H1 (cell line): ENCODE measurements around the gene COA5. TPM values are rescaled to one million over a fixed set of nuclear protein-coding genes. Genes with fewer than 3 reads are reported as not detected.

Source experiments
- CTCF ChIA-PET: fragments of 300-600 bp; sonication (Branson Sonifier 250); formaldehyde crosslinking; loops from one replicate; lab custom pipeline; 2021; ENCODE audit not compliant: partially characterized antibody; lab: Charles Lee
- POLR2A ChIA-PET: fragments of 300-600 bp; sonication (Branson Sonifier 250); formaldehyde crosslinking; loops from one replicate; lab custom pipeline; 2021; ENCODE audit warnings: inconsistent platforms; ENCODE audit not compliant: partially characterized antibody; lab: Charles Lee
- DNase-seq, 2 experiments: peaks; one replicate each; pipeline versions ENCODE4 v3.0.0 to v3.0.0-alpha.2; 2010 to 2022; ENCODE audit warnings: low spot score in 2 of 2, low read depth in 1 of 2, mixed read lengths in 1 of 2
- FAIRE-seq: peaks from 2 replicates; lab custom pipeline; 2011; peaks lifted over from hg19 to GRCh38; lab: Jason Lieb, UNC
- H2AFZ ChIP-seq: 2 replicates; pipeline ENCODE4 v1.8.1; 2012; ENCODE audit warnings: low read length, inconsistent platforms
- H2AK5ac ChIP-seq: 2 replicates; pipeline ENCODE4 v1.6.1; 2013; ENCODE audit warnings: low read depth, low read length
- H2BK120ac ChIP-seq: replicated peaks from 2 replicates; pipeline ENCODE3; 2013; ENCODE audit warnings: low read depth, low read length, inconsistent platforms
- H2BK12ac ChIP-seq: 2 replicates; pipeline ENCODE4 v1.6.1; 2013; ENCODE audit warnings: low read depth, low read length
- H2BK15ac ChIP-seq: 2 replicates; pipeline ENCODE4 v1.6.1; 2013; ENCODE audit warnings: low read length
- H2BK20ac ChIP-seq: 2 replicates; pipeline ENCODE4 v1.6.1; 2013; ENCODE audit warnings: low read length
- H2BK5ac ChIP-seq: 2 replicates; pipeline ENCODE4 v1.6.1; 2013; ENCODE audit warnings: low read depth, low read length
- H3K14ac ChIP-seq: 2 replicates; pipeline ENCODE4 v1.6.1; 2013; ENCODE audit warnings: inconsistent platforms; ENCODE audit not compliant: insufficient read length
- H3K18ac ChIP-seq: 2 replicates; pipeline ENCODE4 v1.6.1; 2013; ENCODE audit warnings: low read length; ENCODE audit errors: extremely low read depth
- H3K23ac ChIP-seq: 2 replicates; pipeline ENCODE4 v1.6.1; 2013; ENCODE audit warnings: inconsistent platforms; ENCODE audit not compliant: insufficient read length
- H3K23me2 ChIP-seq: 2 replicates; pipeline ENCODE4 v1.6.1; 2013; ENCODE audit warnings: low read depth, low read length
- H3K27ac ChIP-seq: 2 replicates; pipeline ENCODE4 v1.6.1; 2011; ENCODE audit warnings: low read depth, low read length, inconsistent platforms
- H3K27me3 ChIP-seq, 4 experiments: replicated peaks in 1 of 4; 1 replicate in 1 of 4; 2 replicates in 3 of 4; pipeline versions ENCODE4 v1.6.1 to v1.8.1; 2011 to 2013; ENCODE audit warnings: low read length in 3 of 4, mild to moderate bottlenecking in 3 of 4, inconsistent platforms in 2 of 4, mixed read lengths in 2 of 4, moderate library complexity in 1 of 4; ENCODE audit not compliant: control insufficient read depth in 3 of 4, insufficient read depth in 3 of 4; ENCODE audit errors: extremely low read depth in 1 of 4
- H3K36me3 ChIP-seq, 4 experiments: 2 replicates each; pipeline versions ENCODE4 v1.6.1 to v1.8.1; 2011 to 2013; ENCODE audit warnings: mild to moderate bottlenecking in 4 of 4, low read length in 3 of 4, moderate library complexity in 2 of 4, control low read depth in 1 of 4, inconsistent platforms in 1 of 4; ENCODE audit not compliant: insufficient read depth in 4 of 4, control insufficient read depth in 2 of 4
- H3K4ac ChIP-seq: replicated peaks from 2 replicates; pipeline ENCODE3; 2013; ENCODE audit warnings: low read length, low read depth, mixed read lengths, inconsistent platforms; ENCODE audit not compliant: insufficient read length
- H3K4me1 ChIP-seq, 4 experiments: replicated peaks in 1 of 4; 1 replicate in 1 of 4; 2 replicates in 3 of 4; pipeline versions ENCODE4 v1.6.1 to v1.8.1; 2011 to 2013; ENCODE audit warnings: low read length in 3 of 4, inconsistent platforms in 2 of 4, mixed read lengths in 1 of 4; ENCODE audit not compliant: insufficient read depth in 4 of 4, control insufficient read depth in 3 of 4
- H3K4me2 ChIP-seq, 2 experiments: 2 replicates each; pipeline versions ENCODE4 v1.6.1 to v1.8.1; 2011 to 2013; ENCODE audit warnings: low read depth in 2 of 2, low read length in 2 of 2, control low read depth in 1 of 2, inconsistent platforms in 1 of 2, mild to moderate bottlenecking in 1 of 2; ENCODE audit not compliant: insufficient read depth in 1 of 2
- H3K4me3 ChIP-seq, 4 experiments: fragments of 200-600, 300-600 bp in 1 of 4; sonication (generic), shearing (Covaris generic), sonication (Bioruptor Twin) in 1 of 4; 2 replicates each; pipeline versions ENCODE4 v1.5.1 to v1.8.1; 2011 to 2016; ENCODE audit warnings: low read length in 4 of 4, low read depth in 3 of 4, control low read depth in 2 of 4, inconsistent platforms in 2 of 4, mild to moderate bottlenecking in 2 of 4, mixed read lengths in 1 of 4, moderate library complexity in 1 of 4; ENCODE audit not compliant: insufficient read depth in 2 of 4; ENCODE audit errors: extremely low read depth in 1 of 4
- H3K56ac ChIP-seq: replicated peaks from 2 replicates; pipeline ENCODE3; 2013; ENCODE audit warnings: low read depth, mild to moderate bottlenecking, mixed read lengths, low read length, inconsistent platforms; ENCODE audit not compliant: insufficient read length
- H3K79me1 ChIP-seq: 2 replicates; pipeline ENCODE4 v1.6.1; 2013; ENCODE audit warnings: low read depth, low read length, control low read depth
- H3K79me2 ChIP-seq, 2 experiments: 2 replicates each; pipeline versions ENCODE4 v1.6.1 to v1.8.1; 2012 to 2013; ENCODE audit warnings: low read length in 2 of 2, mild to moderate bottlenecking in 2 of 2, inconsistent platforms in 1 of 2; ENCODE audit not compliant: insufficient read depth in 2 of 2, control insufficient read depth in 1 of 2
- H3K9ac ChIP-seq, 4 experiments: replicated peaks in 1 of 4; 1 replicate in 1 of 4; 2 replicates in 3 of 4; pipeline versions ENCODE4 v1.6.1 to v1.8.1; 2011 to 2013; ENCODE audit warnings: low read depth in 3 of 4, low read length in 3 of 4, control low read depth in 2 of 4, mild to moderate bottlenecking in 2 of 4, moderate library complexity in 2 of 4, inconsistent platforms in 1 of 4; ENCODE audit errors: extremely low read depth in 1 of 4
- H3K9me3 ChIP-seq, 2 experiments: 2 replicates each; pipeline versions ENCODE4 v1.6.1 to v1.8.1; 2012 to 2013; ENCODE audit warnings: mild to moderate bottlenecking in 2 of 2, moderate library complexity in 2 of 2, control low read depth in 1 of 2, inconsistent platforms in 1 of 2, low read depth in 1 of 2, low read length in 1 of 2, mixed read lengths in 1 of 2; ENCODE audit not compliant: insufficient read depth in 2 of 2
- H4K20me1 ChIP-seq, 2 experiments: replicated peaks in 1 of 2; 2 replicates each; pipeline versions ENCODE3 to v1.8.1; 2011 to 2013; ENCODE audit warnings: inconsistent platforms in 2 of 2, low read length in 2 of 2, mild to moderate bottlenecking in 1 of 2; ENCODE audit not compliant: insufficient read depth in 2 of 2, control insufficient read depth in 1 of 2
- H4K5ac ChIP-seq: 2 replicates; pipeline ENCODE4 v1.6.1; 2013; ENCODE audit warnings: low read length, low read depth, mixed read lengths, inconsistent platforms; ENCODE audit not compliant: insufficient read length
- H4K8ac ChIP-seq: 2 replicates; pipeline ENCODE4 v1.8.0; 2013; ENCODE audit warnings: mild to moderate bottlenecking, moderate library complexity, low read length, inconsistent platforms; ENCODE audit not compliant: insufficient read depth; ENCODE audit errors: extremely low read depth
- H4K91ac ChIP-seq: replicated peaks from 2 replicates; pipeline ENCODE3; 2013; ENCODE audit warnings: low read length, mixed read lengths, inconsistent platforms; ENCODE audit not compliant: insufficient read length
- WGBS, 2 experiments: shearing (Covaris generic) in 1 of 2; methylation state at CpG; one replicate each; pipeline versions ENCODE4 v1.1.6 to v1.1.7; 2013 to 2015; ENCODE audit warnings: low lambda C conversion rate in 2 of 2, mixed read lengths in 2 of 2, inconsistent platforms in 1 of 2, low coverage in 1 of 2, missing lambda C conversion rate in 1 of 2; ENCODE audit not compliant: insufficient replicate concordance in 2 of 2, insufficient coverage in 1 of 2, insufficient read length in 1 of 2; ENCODE audit errors: extremely low coverage in 1 of 2, missing lambda C conversion rate in 1 of 2; 5-methylcytosine and 5-hydroxymethylcytosine counted together
- polyA plus RNA-seq, 7 experiments: library from polyadenylated mRNA; depleted of rRNA in 3 of 7; stranded (reverse) in 5 of 7; unstranded in 2 of 7; fragments of >200 nt in 5 of 7; fragments of 200-250 nt in 2 of 7; gene quantifications; 1 replicate in 5 of 7; 2 replicates in 1 of 7; 4 replicates in 1 of 7; pipeline versions ENCODE4 v1.2.1 to v1.2.3, GENCODE V29; 2011 to 2013; ENCODE audit warnings: missing spikeins in 2 of 7, mixed read lengths in 2 of 7
- total RNA-seq: library from RNA; stranded (reverse); fragmentation: NEBNext Ultra II Directional; extraction: Animal tissue kit (Norgen Biotek cat#: 25700); gene quantifications from 2 replicates; pipeline ENCODE4 v1.2.1, GENCODE V29; 2021
- TF ChIP-seq, protein P1 (sequence below), 3 experiments: IDR thresholded peaks; 1 replicate in 2 of 3; 2 replicates in 1 of 3; pipeline versions ENCODE4 v1.5.1 to v1.6.1; 2011; ENCODE audit warnings: low read length in 3 of 3, mild to moderate bottlenecking in 3 of 3, inconsistent platforms in 2 of 3, low read depth in 1 of 3, moderate library complexity in 1 of 3; ENCODE audit not compliant: insufficient read depth in 1 of 3; ENCODE audit errors: control extremely low read depth in 1 of 3

Gene COA5
- total and polyA plus RNA-seq, 2 of the 8 experiments (the other 6 are each of a cell fraction or from before 2014, with no cell fraction given), result 20.3 to 24.7 TPM

DNA sequence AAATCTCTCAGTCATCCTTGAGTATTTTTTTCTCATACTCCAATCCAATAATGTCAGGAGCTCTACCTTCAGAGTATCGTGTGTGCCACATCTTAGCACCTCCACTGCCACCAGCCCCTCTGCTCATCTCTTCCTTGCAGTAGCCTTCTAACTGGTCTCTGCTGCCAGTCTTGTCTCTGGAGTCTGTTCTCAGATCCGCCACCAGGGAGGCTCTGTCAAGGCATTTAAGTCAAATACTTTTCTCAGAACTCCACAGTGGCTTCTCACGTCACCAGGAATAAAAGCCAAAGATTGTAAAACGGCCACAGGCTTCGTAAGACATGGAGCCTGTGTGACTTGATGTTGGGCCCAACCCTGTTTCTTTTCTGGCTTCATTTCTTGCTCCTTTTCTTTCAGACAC is 7.2 kb upstream of the COA5 start:
- no peak overlapping the region for H3K4me2 ChIP-seq
- no peaks in the 10 kb centered on the region for H4K20me1 ChIP-seq
- no peak overlapping the region for H3K27ac ChIP-seq
- H3K23ac ChIP-seq, result no peak overlapping the region
- no peak overlapping the region for H2BK15ac ChIP-seq
- H3K18ac ChIP-seq, result no peak overlapping the region
- H3K9ac ChIP-seq, result no peak overlapping the region
- H4K8ac ChIP-seq, result no peak overlapping the region
- DNase-seq, result no peak
- H3K4me1 ChIP-seq, result no peaks in the 10 kb centered on the region
- no peak overlapping the region for H2BK20ac ChIP-seq
- no peak overlapping the region for H4K5ac ChIP-seq
- no peak for FAIRE-seq
- no peak overlapping the region for H4K91ac ChIP-seq
- no peaks in the 10 kb centered on the region for H3K23me2 ChIP-seq
- no peaks in the 10 kb centered on the region for H3K79me2 ChIP-seq
- WGBS, 2 experiments, result 81% methylated on average over 5 of the region's 5 CpGs; no CpG with 5 or more reads in 1 of the 2 experiments
- 0 out of 2 replicates have a peak, but pooled peaks cover 3% of the 10 kb centered on the region for H3K79me1 ChIP-seq
- no peaks in the 10 kb centered on the region for H3K9me3 ChIP-seq
- H3K4ac ChIP-seq, result no peak overlapping the region
- no peak overlapping the region for H2AFZ ChIP-seq
- peaks cover 0 to 1% (median 0%) of the 10 kb centered on the region in 4 experiments; a peak in 1 of 7 replicates for H3K27me3 ChIP-seq
- no peak overlapping the region for H2BK120ac ChIP-seq
- H3K4me3 ChIP-seq, result no peak overlapping the region
- H3K14ac ChIP-seq, result no peak overlapping the region
- no peak overlapping the region for H3K56ac ChIP-seq
- H3K36me3 ChIP-seq, result peaks cover 2 to 61% (median 23%) of the 10 kb centered on the region in 4 experiments
- H2BK12ac ChIP-seq, result no peak overlapping the region
- POLR2A ChIA-PET, result no interaction called here
- H2BK5ac ChIP-seq, result no peak overlapping the region
- CTCF ChIA-PET, result interaction anchor here (1.0 to 1.1 kb wide), 2 partner anchors 225 to 346 kb away, joined by 3 to 4 read pairs; no protein-coding TSS in a partner anchor
- no peak overlapping the region for H2AK5ac ChIP-seq
- TF ChIP-seq, protein P1, sequence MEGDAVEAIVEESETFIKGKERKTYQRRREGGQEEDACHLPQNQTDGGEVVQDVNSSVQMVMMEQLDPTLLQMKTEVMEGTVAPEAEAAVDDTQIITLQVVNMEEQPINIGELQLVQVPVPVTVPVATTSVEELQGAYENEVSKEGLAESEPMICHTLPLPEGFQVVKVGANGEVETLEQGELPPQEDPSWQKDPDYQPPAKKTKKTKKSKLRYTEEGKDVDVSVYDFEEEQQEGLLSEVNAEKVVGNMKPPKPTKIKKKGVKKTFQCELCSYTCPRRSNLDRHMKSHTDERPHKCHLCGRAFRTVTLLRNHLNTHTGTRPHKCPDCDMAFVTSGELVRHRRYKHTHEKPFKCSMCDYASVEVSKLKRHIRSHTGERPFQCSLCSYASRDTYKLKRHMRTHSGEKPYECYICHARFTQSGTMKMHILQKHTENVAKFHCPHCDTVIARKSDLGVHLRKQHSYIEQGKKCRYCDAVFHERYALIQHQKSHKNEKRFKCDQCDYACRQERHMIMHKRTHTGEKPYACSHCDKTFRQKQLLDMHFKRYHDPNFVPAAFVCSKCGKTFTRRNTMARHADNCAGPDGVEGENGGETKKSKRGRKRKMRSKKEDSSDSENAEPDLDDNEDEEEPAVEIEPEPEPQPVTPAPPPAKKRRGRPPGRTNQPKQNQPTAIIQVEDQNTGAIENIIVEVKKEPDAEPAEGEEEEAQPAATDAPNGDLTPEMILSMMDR (IDR thresholded peaks at IDR 0.05; ENCODE audit: control extremely low read depth in 1 of 3, insufficient read depth in 1 of 3, low read depth in 1 of 3, low read length in 3 of 3), result peak in 2 of 3 experiments; percentile 10 to 20; a peak in 2 of 4 replicates
